Raji (cell line): ENCODE data around the gene GIMAP6.

Experiments
- POLR2A ChIP-seq: IDR thresholded peaks from 2 replicates; pipeline ENCODE4 v1.6.1; 2011; ENCODE audit warnings: low read depth, low read length, control low read depth; ENCODE audit not compliant: insufficient read depth

Gene GIMAP6

GRCh38 chr7:150587551-150587950 lies 44.6 kb downstream of the GIMAP6 start:
- no peak for TF ChIP-seq POLR2A

GRCh38 chr7:150586785-150587152 lies 45.4 kb downstream of the GIMAP6 start:
- TF ChIP-seq POLR2A: no peak

- no peak for TF ChIP-seq POLR2A
Observed at GRCh38 chr7:150586068-150586784, 46.0 kb downstream of the GIMAP6 start.

GRCh38 chr7:150585199-150585598 lies 47.0 kb downstream of the GIMAP6 start:
- no peak for TF ChIP-seq POLR2A

- TF ChIP-seq POLR2A: no peak
Observed at GRCh38 chr7:150580638-150581394, 51.4 kb downstream of the GIMAP6 start.
